22Rv1 (cell line): Measurements from ENCODE around the gene OXGR1.

Experiments used
- H3K27ac ChIP-seq: fragments of 450-650 bp; 2 replicates; pipeline ENCODE4 v1.5.1; 2017
- CTCF ChIP-seq: fragments of 450-650 bp; IDR thresholded peaks from 2 replicates; pipeline ENCODE4 v1.5.1; 2017; ENCODE audit warnings: mild to moderate bottlenecking
- ZFX ChIP-seq: fragments of 450-650 bp; IDR thresholded peaks from 2 replicates; pipeline ENCODE4 v1.6.1; 2017; ENCODE audit warnings: antibody characterized with exemption, borderline replicate concordance

Gene OXGR1

GRCh38 chr13:96999091-96999490, 4.8 kb upstream of the OXGR1 start:
- no peak overlapping the region for H3K27ac ChIP-seq
- TF ChIP-seq ZFX (no peak), CTCF (no peak)

DNA sequence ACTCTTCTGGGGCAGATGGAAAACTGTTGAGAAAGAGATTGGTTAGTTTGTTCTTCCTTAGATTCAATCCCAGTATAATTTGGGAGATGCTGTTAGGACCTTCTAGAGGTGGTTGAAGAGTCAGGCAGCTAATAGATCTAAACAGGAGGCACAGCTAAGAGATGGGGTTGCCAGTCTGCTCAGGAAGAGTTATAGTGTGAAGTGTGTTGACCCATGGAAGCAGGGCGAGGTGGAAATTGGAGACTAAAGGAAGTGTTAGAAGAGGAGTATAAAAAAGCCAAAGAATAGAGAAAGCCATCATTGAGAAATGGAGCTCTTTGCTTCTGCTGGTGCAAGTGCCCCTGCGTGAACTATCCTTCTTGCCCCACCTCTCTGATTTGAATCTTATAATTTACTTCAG, 3.8 kb upstream of the OXGR1 start:
- TF ChIP-seq ZFX (no peak), CTCF (no peak)
- no peak overlapping the region for H3K27ac ChIP-seq

- no peak overlapping the region for H3K27ac ChIP-seq
- TF ChIP-seq CTCF (no peak), ZFX (no peak)
Observed at GRCh38 chr13:96996886-96997285, 2.6 kb upstream of the OXGR1 start.

DNA sequence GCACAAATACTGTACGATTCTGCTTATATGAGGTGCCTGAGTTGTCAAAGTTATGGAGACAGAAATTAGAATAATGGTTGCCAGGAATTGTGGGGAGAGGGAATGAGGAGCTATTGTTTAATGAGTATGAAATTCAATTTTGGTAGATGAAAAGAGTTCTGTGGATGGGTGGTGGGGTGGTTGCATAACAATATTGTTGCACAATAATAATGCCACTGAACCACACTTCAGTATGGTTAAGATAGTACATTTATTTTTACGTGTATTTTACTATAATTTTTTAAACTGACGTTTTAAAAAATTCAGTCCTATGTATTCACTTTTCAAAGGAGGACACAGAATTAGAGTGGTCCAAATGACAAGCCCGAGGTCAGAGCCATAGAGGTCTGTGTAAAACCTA, 1.8 kb upstream of the OXGR1 start:
- H3K27ac ChIP-seq: no peak overlapping the region
- TF ChIP-seq ZFX: no peak
- no peak for TF ChIP-seq CTCF

GRCh38 chr13:96994858-96995243, 575 bp upstream of the OXGR1 start:
- H3K27ac ChIP-seq: no peak overlapping the region
- no peak for TF ChIP-seq ZFX
- no peak for TF ChIP-seq CTCF

- TF ChIP-seq ZFX (no peak), CTCF (no peak)
- no peak overlapping the region for H3K27ac ChIP-seq
Observed at GRCh38 chr13:96993634-96994016, 651 bp downstream of the OXGR1 start.

DNA sequence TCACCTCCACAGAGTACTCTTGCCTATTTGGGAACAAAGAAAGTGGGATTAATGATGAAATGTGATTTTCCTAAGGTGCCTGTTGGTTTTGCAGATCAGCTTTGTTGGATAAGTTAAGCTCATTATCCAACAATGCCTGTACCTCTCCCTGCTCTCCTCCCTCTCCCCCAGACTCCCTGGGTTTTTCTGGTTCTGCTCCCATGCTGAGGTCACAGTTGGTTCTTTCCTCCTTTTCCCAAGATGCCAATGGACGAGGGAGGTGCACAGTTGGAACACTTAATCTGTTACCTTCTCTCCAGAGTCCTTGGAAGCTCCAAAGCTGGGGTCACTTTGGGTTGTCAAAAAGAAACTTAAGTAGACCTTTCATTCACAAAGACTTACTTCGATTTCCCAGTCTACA, 1.6 kb downstream of the OXGR1 start:
- TF ChIP-seq CTCF: no peak
- no peak for TF ChIP-seq ZFX

More for the DNA sequence above, 1.6 kb downstream of the OXGR1 start:
- no peak overlapping the region for H3K27ac ChIP-seq
